ENCODE results near the gene CD38. TPM values are rescaled to one million over a fixed set of nuclear protein-coding genes. Genes with fewer than 3 reads are reported as not detected.

The CD38 gene
- total and polyA plus RNA-seq, 2 of the 13 experiments (the other 11 are each of a cell fraction or from before 2014, with no cell fraction given) = not detected

DNA sequence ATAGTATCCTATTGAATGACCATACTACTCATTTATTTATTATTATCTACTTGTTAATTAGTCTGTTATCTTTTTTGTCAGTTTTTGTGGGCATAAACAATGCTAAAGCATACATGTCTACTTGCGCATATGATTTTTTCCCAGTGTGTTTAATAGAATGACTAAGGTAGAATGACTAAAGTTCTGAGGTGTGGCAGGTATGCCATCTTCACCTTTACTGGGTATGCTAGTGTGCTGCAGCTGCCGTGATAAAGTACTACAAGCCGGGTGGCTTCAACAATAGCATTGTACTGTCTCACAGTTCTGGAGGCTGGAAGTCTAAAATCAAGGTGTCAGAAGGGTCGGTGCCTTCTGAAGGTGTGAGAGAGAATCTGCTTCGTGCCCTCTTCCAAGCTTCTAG is 19.2 kb downstream of the CD38 start:
- TF ChIP-seq ZNF691 (CRISPR knock-in tag; IDR thresholded peaks at IDR 0.05; ENCODE audit: borderline replicate concordance, low read depth) (no peak), ZNF143 (CRISPR knock-in tag; IDR thresholded peaks at IDR 0.05) (no peak), HNF4A (CRISPR knock-in tag; IDR thresholded peaks at IDR 0.05) (no peak), ISL2 (CRISPR knock-in tag; IDR thresholded peaks at IDR 0.05) (no peak), ZBTB33 (CRISPR knock-in tag; IDR thresholded peaks at IDR 0.05) (no peak), KDM5B (CRISPR knock-in tag; IDR thresholded peaks at IDR 0.05; ENCODE audit: borderline replicate concordance) (no peak), ZNF235 (CRISPR knock-in tag; IDR thresholded peaks at IDR 0.05; ENCODE audit: borderline replicate concordance) (no peak), ZNF891 (CRISPR knock-in tag; IDR thresholded peaks at IDR 0.05) (no peak), GMEB1 (CRISPR knock-in tag; IDR thresholded peaks at IDR 0.05; ENCODE audit: borderline replicate concordance) (no peak), ZBTB43 (CRISPR knock-in tag; conservative IDR thresholded peaks at IDR 0.05) (no peak), TARDBP (CRISPR knock-in tag; IDR thresholded peaks at IDR 0.05) (no peak), ZFP82 (CRISPR knock-in tag; IDR thresholded peaks at IDR 0.05; ENCODE audit: borderline replicate concordance) (no peak), ZNF556 (CRISPR knock-in tag; IDR thresholded peaks at IDR 0.05; ENCODE audit: borderline replicate concordance) (no peak)
- TF ChIP-seq, protein P1, sequence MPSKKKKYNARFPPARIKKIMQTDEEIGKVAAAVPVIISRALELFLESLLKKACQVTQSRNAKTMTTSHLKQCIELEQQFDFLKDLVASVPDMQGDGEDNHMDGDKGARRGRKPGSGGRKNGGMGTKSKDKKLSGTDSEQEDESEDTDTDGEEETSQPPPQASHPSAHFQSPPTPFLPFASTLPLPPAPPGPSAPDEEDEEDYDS (CRISPR knock-in tag; IDR thresholded peaks at IDR 0.05) = no peak
- TF ChIP-seq, protein P2, sequence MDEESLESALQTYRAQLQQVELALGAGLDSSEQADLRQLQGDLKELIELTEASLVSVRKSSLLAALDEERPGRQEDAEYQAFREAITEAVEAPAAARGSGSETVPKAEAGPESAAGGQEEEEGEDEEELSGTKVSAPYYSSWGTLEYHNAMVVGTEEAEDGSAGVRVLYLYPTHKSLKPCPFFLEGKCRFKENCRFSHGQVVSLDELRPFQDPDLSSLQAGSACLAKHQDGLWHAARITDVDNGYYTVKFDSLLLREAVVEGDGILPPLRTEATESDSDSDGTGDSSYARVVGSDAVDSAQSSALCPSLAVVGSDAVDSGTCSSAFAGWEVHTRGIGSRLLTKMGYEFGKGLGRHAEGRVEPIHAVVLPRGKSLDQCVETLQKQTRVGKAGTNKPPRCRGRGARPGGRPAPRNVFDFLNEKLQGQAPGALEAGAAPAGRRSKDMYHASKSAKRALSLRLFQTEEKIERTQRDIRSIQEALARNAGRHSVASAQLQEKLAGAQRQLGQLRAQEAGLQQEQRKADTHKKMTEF (CRISPR knock-in tag; IDR thresholded peaks at IDR 0.05) = no peak
- 19% methylated on average over 5 of the region's 5 CpGs for WGBS (ENCODE audit: low lambda C conversion rate)
- ChIA-PET POLR2A (no interaction called here), CTCF (ENCODE audit: low intra/inter-chr PET ratio, low total read pairs) (no interaction called here)
- Histone ChIP-seq H3K79me2 (ENCODE audit: insufficient read depth, low read length) (no peaks in the 10 kb centered on the region), H3K36me3 (replicated peaks in 1 of 2; ENCODE audit: control insufficient read depth in 1 of 2, insufficient read depth in 2 of 2, low read length in 2 of 2) (no peaks in the 10 kb centered on the region), H3K4me2 (ENCODE audit: low read depth, low read length) (no peak overlapping the region), H3K27ac (ENCODE audit: extremely low read length, insufficient read depth, low read length) (no peak overlapping the region), H4K20me1 (ENCODE audit: insufficient read depth, low read length) (no peaks in the 10 kb centered on the region), H3K4me1 (ENCODE audit: insufficient read depth, low read length) (no peaks in the 10 kb centered on the region), H3K9ac (ENCODE audit: insufficient read depth, low read depth, low read length) (no peak overlapping the region), H3K9me3 (ENCODE audit: low read length) (no peaks in the 10 kb centered on the region), H3K27me3 (ENCODE audit: control insufficient read depth in 1 of 2, insufficient read depth in 2 of 2, low read length in 2 of 2) (no peaks in the 10 kb centered on the region; a peak in 1 of 5 replicates), H3K4me3 (replicated peaks in 1 of 3; ENCODE audit: insufficient read depth in 1 of 3, low read depth in 2 of 3, low read length in 3 of 3) (no peak overlapping the region), H2AFZ (ENCODE audit: low read length) (no peak overlapping the region)
- ATAC-seq = no peak
- no peak for DNase-seq (ENCODE audit: low spot score)
- FAIRE-seq = no peak
- intact Hi-C loops (cut with micrococcal nuclease; ENCODE audit: unreplicated experiment) (no loop called here), in situ Hi-C loops (cut with HindIII; ENCODE audit: extremely low pct_ligation_motif_present, low pct_unique_long_range_greater_than_20kb) (no loop called here)
- BruUV-seq (replicated peaks) = no TSS peak
